Right kidney (tissue), 1 donor: Measurements from ENCODE around the gene IFFO2.

Experiments
- DNase-seq: peaks from one replicate; pipeline ENCODE4 v3.0.0-alpha.2; 2016

Gene IFFO2

DNA sequence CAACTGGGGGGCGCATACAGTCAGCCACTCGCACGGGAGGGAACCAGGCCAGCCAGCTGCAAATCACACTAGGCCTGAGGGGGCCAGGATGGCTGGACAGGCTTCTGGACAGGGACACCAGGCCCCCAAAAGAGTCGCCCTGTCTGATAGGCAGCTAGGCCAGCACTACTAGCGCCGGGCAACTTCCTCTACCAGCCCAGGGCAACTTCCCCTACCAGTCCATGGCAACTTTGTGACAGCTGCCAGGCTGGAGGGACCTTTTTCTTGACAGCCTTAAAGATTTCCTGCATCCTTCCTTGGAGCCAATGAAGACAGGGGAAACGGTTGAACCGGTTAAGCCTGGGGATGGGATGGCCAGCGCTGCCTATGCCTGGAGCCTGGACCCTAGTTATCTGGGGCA lies 5.1 kb downstream of the IFFO2 start:
- DNase-seq: no peak

DNA sequence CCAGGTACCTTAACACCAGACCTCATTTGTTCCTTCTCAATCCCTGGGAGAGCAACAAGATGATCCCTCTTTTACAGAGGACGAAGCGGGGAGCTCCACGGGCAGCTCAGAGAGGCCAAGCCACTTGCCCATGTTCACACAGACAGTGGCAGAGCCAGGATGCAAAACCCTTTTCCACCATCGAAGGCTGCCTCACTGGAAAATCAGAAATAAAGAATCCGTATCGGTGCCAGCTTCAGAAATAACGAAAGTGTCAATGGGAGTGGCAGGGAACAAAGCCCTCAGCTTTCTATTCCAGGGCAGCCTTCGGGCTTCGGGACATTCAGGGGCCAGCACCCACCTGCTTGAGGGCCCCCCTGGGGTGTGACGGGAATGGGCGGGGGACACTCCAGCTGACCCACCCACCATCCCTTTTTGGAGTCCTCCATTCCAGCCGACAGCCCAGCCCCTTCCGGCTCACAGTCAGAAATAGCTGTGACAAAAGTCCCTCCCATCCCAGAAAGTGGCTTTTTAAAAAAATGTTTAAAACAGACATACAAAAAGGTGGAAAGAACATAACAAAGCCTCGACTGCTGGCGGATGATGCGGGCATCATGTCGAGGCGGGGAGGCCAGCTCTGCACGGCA lies 6.0 kb downstream of the IFFO2 start:
- DNase-seq: no peak

DNA sequence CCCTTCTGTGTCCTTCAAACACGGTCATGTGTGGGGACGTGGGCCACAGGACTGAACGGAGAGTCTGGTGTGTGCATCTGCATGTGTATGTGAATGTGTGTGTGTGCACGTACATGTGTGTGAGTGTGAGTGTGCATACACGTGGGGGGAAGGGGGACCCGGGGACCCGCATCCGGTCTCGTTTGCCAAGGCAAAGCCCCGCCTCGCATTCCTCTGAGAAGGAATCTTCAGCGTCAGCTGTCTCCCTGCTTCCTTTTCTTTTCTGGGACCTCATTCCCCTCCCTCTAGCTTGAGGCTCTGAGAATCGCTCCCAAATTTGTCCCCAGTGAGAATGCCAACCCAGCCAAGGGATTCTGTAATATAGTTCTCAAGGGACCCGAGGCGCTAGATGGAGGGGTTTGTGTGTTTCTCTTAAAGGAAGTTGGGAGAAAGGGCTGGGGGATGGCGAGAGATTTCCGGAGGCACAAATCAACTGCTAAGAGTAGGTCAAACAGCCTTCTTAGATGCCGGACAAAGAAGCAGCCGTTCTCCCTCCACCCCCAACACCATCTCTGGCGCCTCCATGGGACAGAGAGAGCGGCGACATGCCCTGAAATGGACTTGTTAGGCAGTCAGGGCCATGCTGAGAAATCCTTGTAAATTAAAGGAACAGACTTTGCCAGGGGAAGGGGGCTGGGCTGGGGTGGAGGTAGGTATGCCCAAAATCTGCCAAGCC lies 6.6 kb downstream of the IFFO2 start:
- DNase-seq: peak; percentile 79

- no peak for DNase-seq
These were observed 7.4 kb downstream of the IFFO2 start for GRCh38 chr1:18948913-18949685.

GRCh38 chr1:18948048-18948912 lies 8.2 kb downstream of the IFFO2 start:
- no peak for DNase-seq

GRCh38 chr1:18947570-18947969 lies 8.9 kb downstream of the IFFO2 start:
- no peak for DNase-seq

GRCh38 chr1:18946550-18947381 lies 9.7 kb downstream of the IFFO2 start:
- DNase-seq: no peak

DNA sequence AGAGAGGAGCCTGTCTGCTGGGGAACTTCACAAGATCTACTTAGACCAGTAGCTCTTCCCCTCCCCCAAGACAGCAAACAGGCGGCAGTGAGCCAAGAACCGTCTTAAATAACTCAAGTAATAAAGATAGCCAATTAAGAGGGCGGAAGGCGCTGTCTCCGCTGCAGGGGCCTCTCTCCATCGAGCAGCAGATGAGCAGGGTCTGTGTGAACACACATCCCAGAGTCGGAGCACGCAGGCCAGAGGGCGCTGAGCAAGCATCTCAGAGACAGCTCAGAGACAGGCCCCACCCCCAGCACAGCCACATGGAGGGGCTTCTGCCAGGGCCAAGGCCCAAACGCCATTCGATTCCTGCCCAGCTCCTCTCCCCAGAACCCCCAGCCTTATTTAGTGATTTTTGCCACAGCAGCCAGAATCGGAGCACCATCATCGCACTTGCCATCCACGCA lies 11.1 kb downstream of the IFFO2 start:
- peak; percentile 68 for DNase-seq

GRCh38 chr1:18944810-18945209 lies 11.7 kb downstream of the IFFO2 start:
- no peak for DNase-seq

DNA sequence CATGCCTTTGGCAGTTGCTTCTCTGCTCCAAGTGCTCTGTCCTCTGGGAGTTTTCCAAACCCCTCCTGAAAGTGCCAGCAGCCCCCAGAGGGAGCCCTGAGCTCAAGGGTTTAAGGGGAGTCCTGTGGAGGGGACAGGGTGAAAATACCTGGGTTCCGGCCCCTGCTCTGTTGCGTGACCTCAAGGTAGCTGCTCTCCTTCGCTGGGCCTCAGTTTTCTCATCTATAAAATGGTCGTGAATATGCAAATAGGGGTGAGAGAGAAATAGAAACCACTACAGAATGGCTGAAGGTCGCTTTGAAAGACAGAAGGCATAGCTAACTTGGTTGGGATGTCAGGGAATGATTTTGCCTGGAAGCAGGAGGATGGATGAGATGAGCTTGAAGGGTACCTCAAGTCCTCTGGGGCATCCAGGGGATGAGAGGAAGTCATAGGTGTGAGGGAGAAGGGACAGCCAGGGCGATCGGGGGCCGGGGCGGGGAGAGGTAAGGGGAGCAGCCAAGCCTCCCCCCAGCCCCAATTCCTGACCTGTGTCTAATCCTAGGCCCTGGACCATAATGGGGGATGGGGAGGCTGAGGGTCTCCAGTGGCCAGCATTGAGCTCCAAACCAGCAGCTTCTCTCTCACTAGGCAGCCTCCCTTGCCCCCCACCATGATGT lies 12.4 kb downstream of the IFFO2 start:
- no peak for DNase-seq

GRCh38 chr1:18943162-18943561 lies 13.3 kb downstream of the IFFO2 start:
- no peak for DNase-seq

- DNase-seq: no peak
These were observed 14.1 kb downstream of the IFFO2 start for GRCh38 chr1:18942340-18942739.

DNA sequence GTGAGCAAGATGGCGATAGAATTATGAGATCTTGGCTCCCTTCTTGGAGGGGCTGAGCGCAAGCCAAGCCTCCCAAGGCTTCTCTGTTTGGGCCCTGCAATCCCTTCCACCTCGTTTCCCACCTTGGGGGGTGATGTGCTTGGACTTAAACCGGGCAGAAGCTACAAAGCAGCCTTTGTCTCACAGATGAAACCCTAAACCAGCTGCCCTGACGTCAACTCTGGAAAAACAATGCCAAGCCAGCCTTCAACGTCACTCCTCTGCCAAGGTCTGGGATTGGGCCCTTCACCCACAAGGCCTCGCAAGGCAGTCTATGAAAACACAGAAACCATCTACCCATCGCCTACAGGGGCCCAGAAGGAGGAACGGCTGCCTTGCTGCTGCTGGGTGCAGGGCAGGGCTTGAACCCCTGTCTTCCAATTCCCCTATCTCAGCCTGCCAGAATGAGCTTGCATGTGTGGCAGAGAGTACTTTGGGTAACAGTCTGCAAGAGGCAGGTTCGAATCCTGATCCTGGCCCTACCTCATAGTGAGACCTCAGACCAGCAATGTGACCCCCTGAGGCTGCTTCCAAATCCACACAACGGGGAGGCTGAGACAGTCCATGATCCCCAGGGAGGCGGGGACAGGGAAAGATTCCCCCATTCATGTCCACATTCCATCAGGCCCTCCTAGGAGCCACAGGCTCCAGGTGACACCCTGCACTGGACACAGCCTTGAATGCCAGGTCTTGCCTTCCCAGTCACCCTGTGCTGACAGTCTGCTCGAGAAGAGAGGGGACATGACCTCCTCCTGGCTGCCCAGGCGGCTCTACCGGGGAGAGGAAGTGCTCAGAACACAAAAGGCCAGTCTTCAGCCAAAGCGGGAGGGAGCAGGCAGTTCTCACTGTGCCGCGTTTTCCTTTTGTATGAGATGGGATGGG lies 15.0 kb downstream of the IFFO2 start:
- no peak for DNase-seq

DNA sequence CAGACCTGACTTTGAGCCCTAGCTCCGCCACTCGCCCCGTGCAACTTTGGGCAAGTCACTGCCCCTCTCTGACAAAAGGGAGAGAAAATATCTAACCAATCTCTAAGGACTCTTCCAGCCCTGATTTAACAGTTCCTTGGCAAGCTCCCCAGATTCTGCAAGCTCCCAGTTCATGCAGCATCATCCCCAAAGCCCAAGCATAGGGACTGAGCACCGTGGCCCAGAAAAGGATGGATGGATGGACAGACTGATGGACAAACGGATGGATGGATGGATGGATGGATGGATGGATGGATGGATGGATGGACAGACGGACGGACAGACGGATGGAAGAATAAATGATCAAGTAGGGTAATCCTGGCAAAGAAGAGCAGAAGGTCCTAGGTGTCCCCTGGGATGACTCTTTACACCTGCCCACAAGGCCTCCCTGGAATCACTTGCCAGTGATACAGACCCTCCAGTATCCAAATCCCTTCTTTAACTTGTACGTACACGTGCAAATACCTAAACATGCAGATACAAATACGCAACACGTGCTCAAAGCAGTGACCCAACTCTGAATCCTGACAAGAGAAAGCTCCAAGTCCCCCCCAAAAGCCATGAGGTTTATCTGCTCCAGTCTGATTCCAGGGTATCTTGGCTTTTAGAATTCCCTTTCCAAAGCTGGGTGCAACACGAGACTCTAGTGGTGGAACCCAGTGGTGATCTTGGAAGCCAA lies 16.0 kb downstream of the IFFO2 start:
- no peak for DNase-seq

- DNase-seq: no peak
These were observed 16.8 kb downstream of the IFFO2 start for GRCh38 chr1:18939398-18940302.

- no peak for DNase-seq
These were observed 17.8 kb downstream of the IFFO2 start for GRCh38 chr1:18938707-18939070.

- no peak for DNase-seq
These were observed 18.3 kb downstream of the IFFO2 start for GRCh38 chr1:18938008-18938706.
